HCT116 (cell line): ENCODE measurements around the gene RNASE2.
"Not testable (repeated sequence)": the region's sequence is repeated elsewhere in the genome, so short reads cannot be mapped to it uniquely, and the experiment has no call there.

Experiments used
- CTCF ChIP-seq, 3 experiments: fragments of 200-600 bp in 1 of 3; sonication (generic) in 1 of 3; IDR thresholded peaks in 2 of 3; conservative IDR thresholded peaks in 1 of 3; 2 replicates each; pipeline ENCODE4 v1.5.1; 2012 to 2017; ENCODE audit warnings: low read depth in 2 of 3, low read length in 2 of 3, antibody characterized with exemption in 1 of 3, borderline replicate concordance in 1 of 3, control low read depth in 1 of 3, mild to moderate bottlenecking in 1 of 3, mixed read lengths in 1 of 3, mixed run types in 1 of 3, moderate library complexity in 1 of 3; ENCODE audit not compliant: insufficient read depth in 1 of 3
- EZH2 ChIP-seq: fragments of 200-600 bp; sonication (generic); IDR thresholded peaks from 2 replicates; pipeline ENCODE4 v1.6.1; 2017; ENCODE audit warnings: antibody characterized with exemption, mixed run types
- JUND ChIP-seq: IDR thresholded peaks from 2 replicates; pipeline ENCODE4 v1.6.1; 2012
- POLR2AphosphoS5 ChIP-seq: IDR thresholded peaks from 2 replicates; pipeline ENCODE4 v1.6.1; 2011; ENCODE audit warnings: mild to moderate bottlenecking, low read depth, low read length, moderate library complexity
- SP1 ChIP-seq: IDR thresholded peaks from 2 replicates; pipeline ENCODE4 v1.6.1; 2012; ENCODE audit warnings: low read depth
- ZNF274 ChIP-seq: fragments of 200-500 bp; sonication (Bioruptor generic); IDR thresholded peaks from 2 replicates; pipeline ENCODE4 v1.6.1; 2014; ENCODE audit warnings: mild to moderate bottlenecking, low read depth, low read length, inconsistent platforms

- not testable (repeated sequence) for TF ChIP-seq CTCF (IDR thresholded peaks at IDR 0.05 in 2 of 3, conservative IDR thresholded peaks at IDR 0.05 in 1 of 3; ENCODE audit: borderline replicate concordance in 1 of 3, insufficient read depth in 1 of 3, low read depth in 2 of 3, low read length in 2 of 3); JUND; POLR2AphosphoS5; SP1; EZH2; ZNF274
These were observed 219 bp downstream of the RNASE2 start for GRCh38 chr14:20955538-20955873.
